Measurements from ENCODE around the gene TNFAIP8L3.

DNA sequence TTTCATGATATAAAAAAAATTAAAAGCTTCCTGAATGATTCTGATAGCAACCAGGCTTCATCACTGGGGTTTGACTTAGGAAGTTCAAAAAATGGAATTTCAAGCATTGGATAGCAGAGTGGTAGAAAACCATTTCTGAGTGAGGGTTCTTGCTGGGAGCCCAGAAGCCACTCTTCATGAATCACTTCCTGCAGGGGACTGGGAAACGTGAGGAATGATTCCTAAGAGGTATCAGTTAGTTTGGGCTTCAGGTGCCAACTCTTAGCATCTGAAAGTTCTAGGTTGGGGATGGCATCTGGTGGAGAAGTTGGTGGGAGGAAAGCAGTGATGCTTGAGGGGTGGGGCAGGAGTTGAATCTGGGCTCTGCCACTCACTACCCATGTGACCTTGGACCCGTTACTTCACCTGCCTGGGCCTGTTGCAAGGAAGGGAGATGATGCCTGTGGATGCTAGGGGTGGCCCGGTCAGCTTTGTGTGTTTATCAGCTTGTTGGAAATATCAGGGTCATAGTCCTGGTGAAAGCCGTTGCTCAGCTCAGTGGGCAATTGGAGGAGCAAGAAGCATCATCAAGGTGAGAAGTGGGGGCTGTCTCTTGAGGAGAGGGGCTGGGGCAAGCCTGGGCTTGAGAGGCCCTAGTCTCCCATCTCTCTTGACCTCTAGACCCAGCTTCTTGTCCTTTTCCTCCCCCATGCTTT is 37.0 kb upstream of the TNFAIP8L3 start:
- TF ChIP-seq POLR2A (IDR thresholded peaks at IDR 0.05) (no peak), POLR2AphosphoS5 (IDR thresholded peaks at IDR 0.05) (no peak)
